Measurements from ENCODE around the gene GLRA2.

GLRA2 gene

GRCh38 chrX:14712096-14712495 is 182.8 kb downstream of the GLRA2 start:
- no peak for DNase-seq

GRCh38 chrX:14717949-14718348 is 188.6 kb downstream of the GLRA2 start:
- DNase-seq: no peak

GRCh38 chrX:14718403-14718802 is 189.1 kb downstream of the GLRA2 start:
- DNase-seq: no peak

GRCh38 chrX:14729058-14729457 is 199.7 kb downstream of the GLRA2 start:
- no peak for DNase-seq

- no peak for DNase-seq
Observed at GRCh38 chrX:14738643-14739042, 209.3 kb downstream of the GLRA2 start.

- no peak for DNase-seq
Observed at GRCh38 chrX:14753441-14753840, 224.1 kb downstream of the GLRA2 start.

- DNase-seq: no peak
Observed at GRCh38 chrX:14758029-14758491, 228.7 kb downstream of the GLRA2 start.

- DNase-seq: no peak
Observed at GRCh38 chrX:14775416-14775815, 246.1 kb downstream of the GLRA2 start.

- no peak for DNase-seq
Observed at GRCh38 chrX:14776901-14777300, 247.6 kb downstream of the GLRA2 start.

- no peak for DNase-seq
Observed at GRCh38 chrX:14777525-14777924, 248.2 kb downstream of the GLRA2 start.

GRCh38 chrX:14779580-14779979 is 250.2 kb downstream of the GLRA2 start:
- DNase-seq: no peak
